B cell (primary cell): ENCODE results near the gene DOCK1. TPM values are rescaled to one million over a fixed set of nuclear protein-coding genes. Genes with fewer than 3 reads are reported as not detected.

Experiments used
- ATAC-seq: fragments of 200-7000 bp; cut with Tn5 transposase; one replicate; pipeline ENCODE4 v1.10.0; 2021; ENCODE audit warnings: low read depth, mild to moderate bottlenecking, moderate number of reproducible peaks, moderate library complexity
- CTCF ChIA-PET: fragments of 350-600 bp; sonication (Branson Sonifier 250); formaldehyde crosslinking; loops from one replicate; lab custom pipeline; 2021; ENCODE audit warnings: antibody characterized with exemption, inconsistent platforms; lab: Charles Lee
- POLR2A ChIA-PET: fragments of 350-600 bp; sonication (Branson Sonifier 250); formaldehyde crosslinking; loops from one replicate; lab custom pipeline; 2021; ENCODE audit warnings: antibody characterized with exemption; lab: Charles Lee
- DNase-seq: peaks from one replicate; pipeline ENCODE4 v3.0.0; 2013
- H2AFZ ChIP-seq: 2 replicates; pipeline ENCODE4 v1.6.1; 2012; ENCODE audit warnings: mild to moderate bottlenecking, low read depth, low read length; ENCODE audit not compliant: insufficient read depth, poor library complexity, severe bottlenecking
- H3K27ac ChIP-seq, 2 donors: 1 replicate in 1 of 2; 2 replicates in 1 of 2; pipeline ENCODE4 v1.5.1; 2012 to 2013; ENCODE audit warnings: low read length in 2 of 2, mild to moderate bottlenecking in 2 of 2, moderate library complexity in 1 of 2
- H3K27me3 ChIP-seq, 4 experiments: fragments of 200-600 bp in 1 of 4; sonication (generic) in 1 of 4; replicated peaks in 1 of 4; 1 replicate in 2 of 4; 2 replicates in 2 of 4; pipeline versions ENCODE4 v1.6.1 to v1.7.0; 2013 to 2016; ENCODE audit warnings: low read length in 3 of 4, mild to moderate bottlenecking in 2 of 4, mixed read lengths in 1 of 4, moderate library complexity in 1 of 4; ENCODE audit not compliant: insufficient read depth in 4 of 4, control insufficient read depth in 3 of 4; ENCODE audit errors: control extremely low read depth in 1 of 4
- H3K36me3 ChIP-seq, 2 experiments: replicated peaks in 1 of 2; 1 replicate in 1 of 2; 2 replicates in 1 of 2; pipeline versions ENCODE4 v1.6.1 to v1.7.1; 2013; ENCODE audit warnings: low read length in 1 of 2; ENCODE audit not compliant: insufficient read depth in 2 of 2, control insufficient read depth in 1 of 2; ENCODE audit errors: control extremely low read depth in 1 of 2, extremely low read depth in 1 of 2
- H3K4me1 ChIP-seq, 2 donors: fragments of 200-600 bp in 1 of 2; sonication (generic) in 1 of 2; 1 replicate in 1 of 2; 2 replicates in 1 of 2; pipeline versions ENCODE4 v1.5.1 to v1.6.1; 2013 to 2017; ENCODE audit warnings: low read length in 2 of 2; ENCODE audit not compliant: control insufficient read depth in 2 of 2, insufficient read depth in 2 of 2
- H3K4me2 ChIP-seq: replicated peaks from 2 replicates; pipeline ENCODE3; 2012; ENCODE audit warnings: mild to moderate bottlenecking, low read depth, low read length; ENCODE audit not compliant: poor library complexity, severe bottlenecking
- H3K4me3 ChIP-seq, 5 experiments: fragments of 200-600 bp in 1 of 5; sonication (generic) in 1 of 5; 1 replicate in 3 of 5; 2 replicates in 2 of 5; pipeline versions ENCODE4 v1.5.1 to v1.7.0; 2011 to 2016; ENCODE audit warnings: low read length in 4 of 5, mild to moderate bottlenecking in 4 of 5, low read depth in 2 of 5, control low read depth in 1 of 5, moderate library complexity in 1 of 5; ENCODE audit not compliant: insufficient read depth in 1 of 5; ENCODE audit errors: control extremely low read depth in 1 of 5, extremely low read depth in 1 of 5
- H3K79me2 ChIP-seq: fragments of 200-600 bp; sonication (generic); one replicate; pipeline ENCODE4 v1.6.0; 2016; ENCODE audit warnings: low read length; ENCODE audit not compliant: control insufficient read depth, insufficient read depth
- H3K9ac ChIP-seq: fragments of 200-600 bp; sonication (generic); 2 replicates; pipeline ENCODE4 v1.6.1; 2017; ENCODE audit warnings: mild to moderate bottlenecking, low read length, moderate library complexity
- H3K9me3 ChIP-seq, 3 donors: one replicate each; pipeline versions ENCODE4 v1.6.1 to v1.7.1; 2013; ENCODE audit warnings: low read length in 2 of 3; ENCODE audit not compliant: control insufficient read depth in 2 of 3, insufficient read depth in 1 of 3; ENCODE audit errors: control extremely low read depth in 1 of 3
- H4K20me1 ChIP-seq: 2 replicates; pipeline ENCODE4 v1.6.0; 2012; ENCODE audit warnings: mild to moderate bottlenecking, low read length; ENCODE audit not compliant: insufficient read depth, control insufficient read depth, poor library complexity, severe bottlenecking
- H3K27ac Mint-ChIP-seq: one replicate; pipeline ENCODE4 v1.8.0; 2021; ENCODE audit warnings: mixed read lengths
- H3K27me3 Mint-ChIP-seq: one replicate; pipeline ENCODE4 v1.8.0; 2021; ENCODE audit warnings: mixed read lengths
- H3K4me1 Mint-ChIP-seq: one replicate; pipeline ENCODE4 v1.8.0; 2021; ENCODE audit warnings: mixed read lengths
- H3K4me3 Mint-ChIP-seq: one replicate; pipeline ENCODE4 v1.8.0; 2021; ENCODE audit warnings: mixed read lengths
- H3K9me3 Mint-ChIP-seq: one replicate; pipeline ENCODE4 v1.8.0; 2022; ENCODE audit warnings: mixed read lengths; ENCODE audit not compliant: insufficient read depth
- CTCF ChIP-seq: fragments of 200-600 bp; IDR thresholded peaks from one replicate; pipeline ENCODE4 v1.8.0; 2022; ENCODE audit warnings: antibody characterized with exemption, mild to moderate bottlenecking
- EZH2 ChIP-seq: IDR thresholded peaks from 2 replicates; pipeline ENCODE4 v1.6.1; 2012; ENCODE audit warnings: borderline replicate concordance, low read depth, mild to moderate bottlenecking, moderate library complexity, low read length; ENCODE audit not compliant: insufficient read depth, poor library complexity, severe bottlenecking
- WGBS: methylation state at CpG from one replicate; pipeline ENCODE4 v1.1.5; 2013; ENCODE audit warnings: missing lambda C conversion rate; ENCODE audit not compliant: insufficient coverage; 5-methylcytosine and 5-hydroxymethylcytosine counted together
- intact Hi-C: fragments of 100-400 bp; cut with micrococcal nuclease; formaldehyde crosslinking; loops from one replicate; pipeline ENCODE4 v1.10.0; 2022
- polyA plus RNA-seq: library from polyadenylated mRNA; depleted of rRNA; stranded (reverse); fragments of >200 nt; gene quantifications from 2 replicates; pipeline ENCODE4 v1.2.3, GENCODE V29; 2012
- total RNA-seq, 2 donors: library from RNA; stranded (reverse); fragments of 120-200 nt in 1 of 2; gene quantifications; 1 replicate in 1 of 2; 2 replicates in 1 of 2; pipeline versions ENCODE4 v1.2.3 to v1.2.4, GENCODE V29; 2013 to 2022

Gene DOCK1
- total and polyA plus RNA-seq, 2 donors (not counting 1 experiment from before 2014, with no cell fraction given): not detected

- no peaks in the 10 kb centered on the region for H3K36me3 ChIP-seq
- H3K27ac Mint-ChIP-seq: no peak overlapping the region
- ChIA-PET CTCF (no interaction called here), POLR2A (no interaction called here)
- no peak overlapping the region for H3K4me2 ChIP-seq
- ATAC-seq (no peak), DNase-seq (no peak)
- no peaks in the 10 kb centered on the region for H3K4me1 Mint-ChIP-seq
- intact Hi-C loops: no loop called here
- no peaks in the 10 kb centered on the region for H3K79me2 ChIP-seq
- no peak overlapping the region for H2AFZ ChIP-seq
- WGBS: 71% methylated on average over 1 of the region's 2 CpGs
- H3K27me3 ChIP-seq: no peaks in the 10 kb centered on the region
- H3K4me1 ChIP-seq: no peaks in the 10 kb centered on the region
- H3K9ac ChIP-seq: no peak overlapping the region
- H3K4me3 ChIP-seq: no peak overlapping the region
- TF ChIP-seq CTCF (no peak), EZH2 (no peak)
- no peak overlapping the region for H3K4me3 Mint-ChIP-seq
- H3K27ac ChIP-seq: no peak overlapping the region
- H4K20me1 ChIP-seq: no peaks in the 10 kb centered on the region
- no peaks in the 10 kb centered on the region for H3K27me3 Mint-ChIP-seq
- peaks cover 0 to 26% (median 0%) of the 10 kb centered on the region in 3 donors for H3K9me3 ChIP-seq
- H3K9me3 Mint-ChIP-seq: no peaks in the 10 kb centered on the region
Observed at GRCh38 chr10:127434006-127434405, 528.8 kb downstream of the DOCK1 start.

DNA sequence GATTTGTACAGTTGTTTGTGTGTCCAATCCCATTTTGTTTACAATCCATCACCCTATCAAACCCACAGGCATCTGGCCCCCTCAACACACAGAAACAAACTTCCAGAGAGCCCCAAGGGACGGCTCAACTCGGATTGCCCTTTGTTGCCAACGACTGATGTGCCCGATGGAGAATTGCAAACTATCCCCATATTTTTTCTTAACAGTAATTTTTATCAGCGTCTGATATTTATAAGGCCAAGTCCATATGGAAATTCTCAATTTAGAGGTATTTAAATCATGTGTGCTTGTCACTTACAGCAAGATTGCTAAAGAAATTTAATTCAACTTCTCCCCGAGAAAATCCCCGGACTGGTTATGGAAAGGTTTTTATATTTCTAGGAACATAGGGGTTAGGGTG is 530.0 kb downstream of the DOCK1 start:
- Histone ChIP-seq H4K20me1 (no peaks in the 10 kb centered on the region), H3K9me3 (peaks cover 0 to 24% (median 0%) of the 10 kb centered on the region in 3 donors), H3K27ac (no peak overlapping the region), H3K4me1 (no peaks in the 10 kb centered on the region), H2AFZ (no peak overlapping the region), H3K27me3 (no peaks in the 10 kb centered on the region), H3K79me2 (no peaks in the 10 kb centered on the region), H3K36me3 (no peaks in the 10 kb centered on the region), H3K4me3 (no peak overlapping the region), H3K9ac (no peak overlapping the region), H3K4me2 (no peak overlapping the region)
- intact Hi-C loops: no loop called here
- H3K4me1 Mint-ChIP-seq: no peaks in the 10 kb centered on the region
- no peak overlapping the region for H3K4me3 Mint-ChIP-seq
- POLR2A ChIA-PET: no interaction called here
- no peak for DNase-seq
- no peaks in the 10 kb centered on the region for H3K27me3 Mint-ChIP-seq
- no peak for ATAC-seq
- CTCF ChIA-PET: no interaction called here
- WGBS: 60% methylated on average over 2 of the region's 7 CpGs
- TF ChIP-seq CTCF: no peak
- TF ChIP-seq EZH2: no peak
- no peaks in the 10 kb centered on the region for H3K9me3 Mint-ChIP-seq
- no peak overlapping the region for H3K27ac Mint-ChIP-seq
